Stimulated activated naive B cell treated with anti-CD40 and anti-IgM and Interleukin-4, amounts not matched to agents 10 μg/mL and 1 μg/mL and 100 μg/mL, for 72 hours (primary cell): ENCODE results near the gene MYO1B.
A peak's percentile ranks its signal among the peaks of the same experiment; 100 is the strongest.

Source experiments
- ATAC-seq, 2 donors: fragments of 150-1000 bp; cut with Tn5 transposase; replicated peaks; 2 replicates each; pipeline ENCODE4 v1.10.0; 2021; ENCODE audit warnings: moderate library complexity in 1 of 2
- DNase-seq: peaks from one replicate; pipeline ENCODE4 v3.0.0; 2021
- H3K27ac Mint-ChIP-seq: one replicate; pipeline ENCODE4 v1.8.0; 2022; ENCODE audit warnings: mild to moderate bottlenecking, mixed read lengths
- H3K27me3 Mint-ChIP-seq, 2 donors: one replicate each; pipeline ENCODE4 v1.8.0; 2022; ENCODE audit warnings: mixed read lengths in 2 of 2
- H3K36me3 Mint-ChIP-seq, 2 donors: one replicate each; pipeline ENCODE4 v1.8.0; 2022; ENCODE audit warnings: mixed read lengths in 2 of 2, mild to moderate bottlenecking in 1 of 2
- H3K4me1 Mint-ChIP-seq, 2 donors: one replicate each; pipeline ENCODE4 v1.8.0; 2022; ENCODE audit warnings: mixed read lengths in 2 of 2, mild to moderate bottlenecking in 1 of 2
- H3K4me3 Mint-ChIP-seq, 2 donors: one replicate each; pipeline ENCODE4 v1.8.0; 2022; ENCODE audit warnings: mild to moderate bottlenecking in 2 of 2, mixed read lengths in 2 of 2, moderate library complexity in 1 of 2
- H3K9me3 Mint-ChIP-seq, 2 donors: one replicate each; pipeline ENCODE4 v1.8.0; 2022; ENCODE audit warnings: mixed read lengths in 2 of 2, mild to moderate bottlenecking in 1 of 2

The MYO1B gene

GRCh38 chr2:191280834-191281756, 35.9 kb downstream of the MYO1B start:
- no peaks in the 10 kb centered on the region for H3K9me3 Mint-ChIP-seq
- H3K4me3 Mint-ChIP-seq: no peak overlapping the region
- DNase-seq (no peak), ATAC-seq (no peak)
- H3K36me3 Mint-ChIP-seq: peaks cover 8 to 9% of the 10 kb centered on the region in 2 donors
- no peak overlapping the region for H3K27ac Mint-ChIP-seq
- no peaks in the 10 kb centered on the region for H3K27me3 Mint-ChIP-seq
- H3K4me1 Mint-ChIP-seq: peaks cover 13 to 18% of the 10 kb centered on the region in 2 donors

GRCh38 chr2:191285252-191285651, 40.0 kb downstream of the MYO1B start:
- Mint-ChIP-seq H3K36me3 (peaks cover 7 to 8% of the 10 kb centered on the region in 2 donors), H3K27me3 (no peaks in the 10 kb centered on the region), H3K9me3 (no peaks in the 10 kb centered on the region), H3K4me1 (peaks cover 0 to 3% of the 10 kb centered on the region in 2 donors), H3K4me3 (no peak overlapping the region), H3K27ac (no peak overlapping the region)
- DNase-seq (no peak), ATAC-seq (no peak)

GRCh38 chr2:191287820-191288219, 42.6 kb downstream of the MYO1B start:
- H3K36me3 Mint-ChIP-seq: peaks cover 3 to 7% of the 10 kb centered on the region in 2 donors
- no peaks in the 10 kb centered on the region for H3K27me3 Mint-ChIP-seq
- DNase-seq (no peak), ATAC-seq (no peak)
- no peaks in the 10 kb centered on the region for H3K9me3 Mint-ChIP-seq
- H3K27ac Mint-ChIP-seq: no peak overlapping the region
- H3K4me3 Mint-ChIP-seq: no peak overlapping the region
- peaks cover 5 to 16% of the 10 kb centered on the region in 2 donors for H3K4me1 Mint-ChIP-seq

- peaks cover 0 to 3% of the 10 kb centered on the region in 2 donors for H3K36me3 Mint-ChIP-seq
- DNase-seq: no peak
- H3K9me3 Mint-ChIP-seq: no peaks in the 10 kb centered on the region
- no peak overlapping the region for H3K27ac Mint-ChIP-seq
- no peak for ATAC-seq
- H3K27me3 Mint-ChIP-seq: no peaks in the 10 kb centered on the region
- H3K4me1 Mint-ChIP-seq: peaks cover 2 to 16% of the 10 kb centered on the region in 2 donors
- no peak overlapping the region for H3K4me3 Mint-ChIP-seq
Measured at GRCh38 chr2:191289049-191289448, 43.8 kb downstream of the MYO1B start.

GRCh38 chr2:191291471-191291870, 46.3 kb downstream of the MYO1B start:
- DNase-seq (no peak), ATAC-seq (no peak)
- peaks cover 5 to 16% of the 10 kb centered on the region in 2 donors for H3K4me1 Mint-ChIP-seq
- H3K4me3 Mint-ChIP-seq: no peak overlapping the region
- no peaks in the 10 kb centered on the region for H3K9me3 Mint-ChIP-seq
- no peaks in the 10 kb centered on the region for H3K36me3 Mint-ChIP-seq
- no peak overlapping the region for H3K27ac Mint-ChIP-seq
- no peaks in the 10 kb centered on the region for H3K27me3 Mint-ChIP-seq

DNA sequence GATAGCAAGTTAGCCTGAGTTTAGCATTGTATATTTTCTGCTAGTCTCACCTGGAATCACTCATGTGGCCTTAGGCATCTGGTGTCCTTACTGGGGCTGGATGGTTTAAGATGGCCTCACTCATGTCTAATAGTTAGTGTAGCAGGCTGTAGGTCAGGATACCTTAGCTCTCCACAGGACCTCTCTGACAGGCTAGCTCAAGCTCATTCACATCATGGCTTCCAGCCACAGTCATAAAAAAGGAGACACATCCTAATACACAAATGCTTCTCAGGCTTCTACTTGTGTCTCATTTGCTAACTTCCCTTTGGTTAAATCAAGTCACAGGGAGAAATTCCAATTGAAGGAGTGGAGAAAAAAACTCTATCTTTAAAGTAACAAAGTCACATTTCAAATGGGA, 47.7 kb downstream of the MYO1B start:
- Mint-ChIP-seq H3K36me3 (no peaks in the 10 kb centered on the region), H3K4me1 (peaks cover 10 to 16% of the 10 kb centered on the region in 2 donors), H3K4me3 (no peak overlapping the region), H3K27ac (no peak overlapping the region), H3K9me3 (no peaks in the 10 kb centered on the region), H3K27me3 (no peaks in the 10 kb centered on the region)
- DNase-seq: no peak
- no peak for ATAC-seq

GRCh38 chr2:191295088-191295487, 49.9 kb downstream of the MYO1B start:
- Mint-ChIP-seq H3K36me3 (no peaks in the 10 kb centered on the region), H3K27ac (no peak overlapping the region), H3K27me3 (no peaks in the 10 kb centered on the region), H3K9me3 (no peaks in the 10 kb centered on the region), H3K4me1 (peaks cover 10 to 16% of the 10 kb centered on the region in 2 donors), H3K4me3 (no peak overlapping the region)
- no peak for ATAC-seq
- DNase-seq: no peak

- H3K4me3 Mint-ChIP-seq: no peak overlapping the region
- H3K36me3 Mint-ChIP-seq: no peaks in the 10 kb centered on the region
- H3K27me3 Mint-ChIP-seq: no peaks in the 10 kb centered on the region
- H3K4me1 Mint-ChIP-seq: peaks cover 8% of the 10 kb centered on the region in 2 donors
- no peak overlapping the region for H3K27ac Mint-ChIP-seq
- no peak for ATAC-seq
- no peak for DNase-seq
- H3K9me3 Mint-ChIP-seq: no peaks in the 10 kb centered on the region
Measured at GRCh38 chr2:191296083-191297006, 51.1 kb downstream of the MYO1B start.

GRCh38 chr2:191297033-191297432, 51.8 kb downstream of the MYO1B start:
- no peaks in the 10 kb centered on the region for H3K9me3 Mint-ChIP-seq
- H3K4me3 Mint-ChIP-seq: no peak overlapping the region
- ATAC-seq (no peak), DNase-seq (no peak)
- no peaks in the 10 kb centered on the region for H3K36me3 Mint-ChIP-seq
- H3K27me3 Mint-ChIP-seq: no peaks in the 10 kb centered on the region
- H3K27ac Mint-ChIP-seq: no peak overlapping the region
- H3K4me1 Mint-ChIP-seq: peaks cover 5 to 10% of the 10 kb centered on the region in 2 donors

- Mint-ChIP-seq H3K36me3 (no peaks in the 10 kb centered on the region), H3K27me3 (no peaks in the 10 kb centered on the region), H3K27ac (no peak overlapping the region), H3K4me1 (peaks cover 7 to 11% of the 10 kb centered on the region in 2 donors), H3K4me3 (no peak overlapping the region), H3K9me3 (no peaks in the 10 kb centered on the region)
- ATAC-seq: no peak
- no peak for DNase-seq
Measured at GRCh38 chr2:191298306-191298705, 53.1 kb downstream of the MYO1B start.

DNA sequence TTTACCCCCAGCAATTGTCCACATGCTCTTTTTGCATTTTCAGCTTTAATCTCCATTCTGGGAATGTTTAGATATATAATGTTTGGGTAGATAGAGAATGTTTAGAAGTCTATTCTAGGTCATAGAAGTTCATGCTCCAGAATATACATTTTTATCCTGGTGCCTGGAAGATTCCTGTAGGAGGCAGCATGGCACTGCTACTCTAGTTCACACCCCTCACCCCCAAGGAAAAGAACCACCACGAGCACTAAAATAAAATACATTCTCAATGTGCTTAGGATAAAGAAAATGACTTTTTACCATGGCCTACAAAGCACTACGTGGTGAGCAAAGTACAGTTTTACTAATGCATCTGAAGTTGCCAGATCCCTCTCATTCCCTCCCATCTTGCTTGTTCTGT, 53.8 kb downstream of the MYO1B start:
- peaks cover 7 to 11% of the 10 kb centered on the region in 2 donors for H3K4me1 Mint-ChIP-seq
- no peaks in the 10 kb centered on the region for H3K27me3 Mint-ChIP-seq
- DNase-seq (no peak), ATAC-seq (no peak)
- no peaks in the 10 kb centered on the region for H3K9me3 Mint-ChIP-seq
- no peak overlapping the region for H3K4me3 Mint-ChIP-seq
- no peak overlapping the region for H3K27ac Mint-ChIP-seq
- H3K36me3 Mint-ChIP-seq: no peaks in the 10 kb centered on the region

GRCh38 chr2:191299866-191300265, 54.7 kb downstream of the MYO1B start:
- no peak overlapping the region for H3K27ac Mint-ChIP-seq
- no peaks in the 10 kb centered on the region for H3K9me3 Mint-ChIP-seq
- ATAC-seq (no peak), DNase-seq (no peak)
- no peaks in the 10 kb centered on the region for H3K27me3 Mint-ChIP-seq
- no peak overlapping the region for H3K4me3 Mint-ChIP-seq
- H3K4me1 Mint-ChIP-seq: peaks cover 7 to 11% of the 10 kb centered on the region in 2 donors
- H3K36me3 Mint-ChIP-seq: no peaks in the 10 kb centered on the region

DNA sequence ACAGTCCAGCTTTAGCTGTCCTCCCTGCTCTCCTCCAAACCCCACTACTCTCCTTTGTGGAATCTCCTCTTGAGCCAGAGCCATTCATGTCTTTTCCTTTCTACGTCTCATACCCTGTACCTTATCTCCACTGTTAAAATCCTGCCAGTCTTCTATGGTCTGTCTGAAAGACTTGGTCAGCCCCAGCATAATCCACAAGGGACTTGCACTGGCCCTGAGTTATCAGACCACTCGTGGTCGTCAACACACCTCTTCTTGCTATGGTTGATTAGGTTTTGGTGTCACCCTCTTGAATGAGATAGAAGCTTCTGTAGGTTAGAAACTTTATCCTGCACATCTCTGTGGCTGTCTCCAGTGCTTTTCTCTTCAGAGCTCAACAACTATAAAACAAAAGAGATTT, 56.8 kb downstream of the MYO1B start:
- ATAC-seq (no peak), DNase-seq (no peak)
- Mint-ChIP-seq H3K4me1 (peaks cover 7 to 9% of the 10 kb centered on the region in 2 donors), H3K27ac (no peak overlapping the region), H3K36me3 (no peaks in the 10 kb centered on the region), H3K9me3 (no peaks in the 10 kb centered on the region), H3K27me3 (no peaks in the 10 kb centered on the region), H3K4me3 (no peak overlapping the region)

DNA sequence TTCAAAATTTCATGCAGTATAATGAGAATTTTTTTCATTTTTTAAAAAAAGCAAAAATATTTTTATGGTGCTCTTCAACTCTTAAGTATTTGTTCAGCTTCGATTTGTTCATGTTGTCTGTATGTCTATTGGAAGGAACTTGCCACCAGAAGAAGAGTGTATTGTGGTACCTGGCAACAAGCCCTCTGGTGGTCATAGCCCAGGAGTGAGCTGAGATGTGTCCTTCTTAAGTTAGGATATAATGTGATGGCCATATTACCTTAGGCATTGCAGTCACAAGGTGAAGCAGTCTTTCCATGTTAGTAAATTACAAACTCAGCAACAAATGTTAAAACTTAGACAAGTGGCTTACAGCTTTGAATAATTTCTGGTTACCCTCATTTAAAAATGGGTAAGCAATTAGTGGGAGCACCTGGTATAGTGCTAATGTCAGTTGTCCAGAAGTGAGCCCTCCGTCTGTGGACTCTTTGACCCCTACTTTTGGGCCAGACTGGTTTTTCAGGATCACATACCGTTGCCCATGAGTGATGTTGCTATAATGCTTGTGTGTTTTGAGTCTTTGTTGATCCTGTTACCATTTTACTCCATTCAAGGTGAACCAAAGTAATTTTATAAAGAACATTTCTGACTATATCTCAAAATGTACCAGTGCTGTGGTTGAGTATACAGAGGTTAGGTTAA, 57.4 kb downstream of the MYO1B start:
- Mint-ChIP-seq H3K27me3 (no peaks in the 10 kb centered on the region), H3K4me3 (no peak overlapping the region), H3K27ac (no peak overlapping the region), H3K4me1 (peaks cover 6 to 9% of the 10 kb centered on the region in 2 donors), H3K9me3 (no peaks in the 10 kb centered on the region), H3K36me3 (no peaks in the 10 kb centered on the region)
- ATAC-seq (peak; percentile 82 to 84), DNase-seq (no peak)
